ENCODE data around the gene HEBP2. TPM values are rescaled to one million over a fixed set of nuclear protein-coding genes. Genes with fewer than 3 reads are reported as not detected.

The HEBP2 gene
- total and polyA plus RNA-seq, 2 experiments from 2014 or later = 25.6 to 118 TPM

DNA sequence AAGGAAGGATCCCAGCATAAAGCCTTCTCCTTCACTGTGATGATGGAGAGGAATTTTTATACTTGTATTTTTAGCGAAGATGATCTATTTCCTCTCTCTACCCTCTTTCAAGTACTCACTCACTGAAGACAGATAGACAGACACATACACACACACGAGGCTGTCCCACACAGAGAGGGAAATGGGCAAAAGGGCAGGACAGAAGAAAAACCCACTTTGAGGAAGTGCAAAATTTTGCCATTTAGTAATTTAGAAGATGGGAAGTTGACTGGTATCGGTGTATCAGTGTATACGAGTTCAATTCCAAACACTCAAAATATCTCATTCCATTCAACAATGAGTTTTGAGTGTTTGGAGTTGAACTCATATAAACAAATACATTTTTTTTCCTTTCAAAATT is 30.9 kb downstream of the HEBP2 start:
- H3F3A ChIP-seq (replicated peaks; ENCODE audit: low read depth) = 0 out of 2 replicates have a peak, but pooled peaks cover 2% of the 10 kb centered on the region
- ATAC-seq = no peak
- no peak overlapping the region for H3K4me3 ChIP-seq
- Mint-ChIP-seq H3K4me1 (peaks cover 14% of the 10 kb centered on the region), H3K4me3 (no peak overlapping the region), H3K9me3 (no peaks in the 10 kb centered on the region), H3K27me3 (ENCODE audit: insufficient read depth, low read depth, poor library complexity) (no peaks in the 10 kb centered on the region), H3K27ac (no peak overlapping the region), H3K36me3 (ENCODE audit: low read depth) (peaks cover 11% of the 10 kb centered on the region)
- no peak overlapping the region for H2AFZ ChIP-seq
- no peaks in the 10 kb centered on the region; the same call in 1 of the 2 replicates for H3K9me2 ChIP-seq (ENCODE audit: insufficient read depth)
- H3K4me1 ChIP-seq (ENCODE audit: insufficient read depth) = no peaks in the 10 kb centered on the region
- no peaks in the 10 kb centered on the region for H3K79me2 ChIP-seq (replicated peaks; ENCODE audit: insufficient read depth)
- DNase-seq (ENCODE audit: low spot score) = no peak
- no peak for TF ChIP-seq EZH2phosphoT487 (IDR thresholded peaks at IDR 0.05; ENCODE audit: unreplicated experiment)
- no peak for TF ChIP-seq ZNF114 (CRISPR knock-in tag; IDR thresholded peaks at IDR 0.05)
- no peak for TF ChIP-seq CREB1 (CRISPR knock-in tag; IDR thresholded peaks at IDR 0.05; ENCODE audit: low read depth)
- TF ChIP-seq ZNF331 (CRISPR knock-in tag; IDR thresholded peaks at IDR 0.05; ENCODE audit: low read depth) = no peak
- no peak for TF ChIP-seq JUNB (IDR thresholded peaks at IDR 0.05; ENCODE audit: unreplicated experiment)
- no peak for TF ChIP-seq NANOG (IDR thresholded peaks at IDR 0.05; ENCODE audit: borderline replicate concordance)
- TF ChIP-seq, protein P1, sequence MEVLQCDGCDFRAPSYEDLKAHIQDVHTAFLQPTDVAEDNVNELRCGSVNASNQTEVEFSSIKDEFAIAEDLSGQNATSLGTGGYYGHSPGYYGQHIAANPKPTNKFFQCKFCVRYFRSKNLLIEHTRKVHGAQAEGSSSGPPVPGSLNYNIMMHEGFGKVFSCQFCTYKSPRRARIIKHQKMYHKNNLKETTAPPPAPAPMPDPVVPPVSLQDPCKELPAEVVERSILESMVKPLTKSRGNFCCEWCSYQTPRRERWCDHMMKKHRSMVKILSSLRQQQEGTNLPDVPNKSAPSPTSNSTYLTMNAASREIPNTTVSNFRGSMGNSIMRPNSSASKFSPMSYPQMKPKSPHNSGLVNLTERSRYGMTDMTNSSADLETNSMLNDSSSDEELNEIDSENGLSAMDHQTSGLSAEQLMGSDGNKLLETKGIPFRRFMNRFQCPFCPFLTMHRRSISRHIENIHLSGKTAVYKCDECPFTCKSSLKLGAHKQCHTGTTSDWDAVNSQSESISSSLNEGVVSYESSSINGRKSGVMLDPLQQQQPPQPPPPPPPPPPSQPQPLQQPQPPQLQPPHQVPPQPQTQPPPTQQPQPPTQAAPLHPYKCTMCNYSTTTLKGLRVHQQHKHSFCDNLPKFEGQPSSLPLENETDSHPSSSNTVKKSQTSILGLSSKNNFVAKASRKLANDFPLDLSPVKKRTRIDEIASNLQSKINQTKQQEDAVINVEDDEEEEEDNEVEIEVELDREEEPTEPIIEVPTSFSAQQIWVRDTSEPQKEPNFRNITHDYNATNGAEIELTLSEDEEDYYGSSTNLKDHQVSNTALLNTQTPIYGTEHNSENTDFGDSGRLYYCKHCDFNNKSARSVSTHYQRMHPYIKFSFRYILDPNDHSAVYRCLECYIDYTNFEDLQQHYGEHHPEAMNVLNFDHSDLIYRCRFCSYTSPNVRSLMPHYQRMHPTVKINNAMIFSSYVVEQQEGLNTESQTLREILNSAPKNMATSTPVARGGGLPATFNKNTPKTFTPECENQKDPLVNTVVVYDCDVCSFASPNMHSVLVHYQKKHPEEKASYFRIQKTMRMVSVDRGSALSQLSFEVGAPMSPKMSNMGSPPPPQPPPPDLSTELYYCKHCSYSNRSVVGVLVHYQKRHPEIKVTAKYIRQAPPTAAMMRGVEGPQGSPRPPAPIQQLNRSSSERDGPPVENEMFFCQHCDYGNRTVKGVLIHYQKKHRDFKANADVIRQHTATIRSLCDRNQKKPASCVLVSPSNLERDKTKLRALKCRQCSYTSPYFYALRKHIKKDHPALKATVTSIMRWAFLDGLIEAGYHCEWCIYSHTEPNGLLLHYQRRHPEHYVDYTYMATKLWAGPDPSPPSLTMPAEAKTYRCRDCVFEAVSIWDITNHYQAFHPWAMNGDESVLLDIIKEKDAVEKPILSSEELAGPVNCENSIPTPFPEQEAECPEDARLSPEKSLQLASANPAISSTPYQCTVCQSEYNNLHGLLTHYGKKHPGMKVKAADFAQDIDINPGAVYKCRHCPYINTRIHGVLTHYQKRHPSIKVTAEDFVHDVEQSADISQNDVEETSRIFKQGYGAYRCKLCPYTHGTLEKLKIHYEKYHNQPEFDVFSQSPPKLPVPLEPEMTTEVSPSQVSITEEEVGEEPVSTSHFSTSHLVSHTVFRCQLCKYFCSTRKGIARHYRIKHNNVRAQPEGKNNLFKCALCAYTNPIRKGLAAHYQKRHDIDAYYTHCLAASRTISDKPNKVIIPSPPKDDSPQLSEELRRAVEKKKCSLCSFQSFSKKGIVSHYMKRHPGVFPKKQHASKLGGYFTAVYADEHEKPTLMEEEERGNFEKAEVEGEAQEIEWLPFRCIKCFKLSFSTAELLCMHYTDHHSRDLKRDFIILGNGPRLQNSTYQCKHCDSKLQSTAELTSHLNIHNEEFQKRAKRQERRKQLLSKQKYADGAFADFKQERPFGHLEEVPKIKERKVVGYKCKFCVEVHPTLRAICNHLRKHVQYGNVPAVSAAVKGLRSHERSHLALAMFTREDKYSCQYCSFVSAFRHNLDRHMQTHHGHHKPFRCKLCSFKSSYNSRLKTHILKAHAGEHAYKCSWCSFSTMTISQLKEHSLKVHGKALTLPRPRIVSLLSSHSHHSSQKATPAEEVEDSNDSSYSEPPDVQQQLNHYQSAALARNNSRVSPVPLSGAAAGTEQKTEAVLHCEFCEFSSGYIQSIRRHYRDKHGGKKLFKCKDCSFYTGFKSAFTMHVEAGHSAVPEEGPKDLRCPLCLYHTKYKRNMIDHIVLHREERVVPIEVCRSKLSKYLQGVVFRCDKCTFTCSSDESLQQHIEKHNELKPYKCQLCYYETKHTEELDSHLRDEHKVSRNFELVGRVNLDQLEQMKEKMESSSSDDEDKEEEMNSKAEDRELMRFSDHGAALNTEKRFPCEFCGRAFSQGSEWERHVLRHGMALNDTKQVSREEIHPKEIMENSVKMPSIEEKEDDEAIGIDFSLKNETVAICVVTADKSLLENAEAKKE (CRISPR knock-in tag; IDR thresholded peaks at IDR 0.05) = no peak
- no peak for TF ChIP-seq POLR2AphosphoS5 (IDR thresholded peaks at IDR 0.05; ENCODE audit: low read depth)
- TF ChIP-seq STAT1 (IDR thresholded peaks at IDR 0.05; ENCODE audit: unreplicated experiment) = no peak
- TF ChIP-seq, protein P2, sequence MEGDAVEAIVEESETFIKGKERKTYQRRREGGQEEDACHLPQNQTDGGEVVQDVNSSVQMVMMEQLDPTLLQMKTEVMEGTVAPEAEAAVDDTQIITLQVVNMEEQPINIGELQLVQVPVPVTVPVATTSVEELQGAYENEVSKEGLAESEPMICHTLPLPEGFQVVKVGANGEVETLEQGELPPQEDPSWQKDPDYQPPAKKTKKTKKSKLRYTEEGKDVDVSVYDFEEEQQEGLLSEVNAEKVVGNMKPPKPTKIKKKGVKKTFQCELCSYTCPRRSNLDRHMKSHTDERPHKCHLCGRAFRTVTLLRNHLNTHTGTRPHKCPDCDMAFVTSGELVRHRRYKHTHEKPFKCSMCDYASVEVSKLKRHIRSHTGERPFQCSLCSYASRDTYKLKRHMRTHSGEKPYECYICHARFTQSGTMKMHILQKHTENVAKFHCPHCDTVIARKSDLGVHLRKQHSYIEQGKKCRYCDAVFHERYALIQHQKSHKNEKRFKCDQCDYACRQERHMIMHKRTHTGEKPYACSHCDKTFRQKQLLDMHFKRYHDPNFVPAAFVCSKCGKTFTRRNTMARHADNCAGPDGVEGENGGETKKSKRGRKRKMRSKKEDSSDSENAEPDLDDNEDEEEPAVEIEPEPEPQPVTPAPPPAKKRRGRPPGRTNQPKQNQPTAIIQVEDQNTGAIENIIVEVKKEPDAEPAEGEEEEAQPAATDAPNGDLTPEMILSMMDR (conservative IDR thresholded peaks at IDR 0.05; ENCODE audit: low read depth in 2 of 2) = no peak
- no peaks in the 10 kb centered on the region for H3K27me3 ChIP-seq (ENCODE audit: insufficient read depth)
- no peak overlapping the region for H3K27ac ChIP-seq (ENCODE audit: low read depth)
- no peaks in the 10 kb centered on the region for H3K36me3 ChIP-seq (ENCODE audit: insufficient read depth)
- no peak overlapping the region for H3K4me2 ChIP-seq
- no peaks in the 10 kb centered on the region for H4K20me1 ChIP-seq (replicated peaks; ENCODE audit: insufficient read depth)
